Neutrophil (primary cell): ENCODE data around the gene URGCP.

Experiments used
- H3K27ac ChIP-seq: fragments of 200-600 bp; sonication (generic); 2 replicates; pipeline ENCODE4 v1.5.1; 2016; ENCODE audit warnings: mild to moderate bottlenecking, moderate library complexity
- H3K27me3 ChIP-seq: fragments of 200-600 bp; sonication (generic); 2 replicates; pipeline ENCODE4 v1.6.0; 2016; ENCODE audit warnings: mild to moderate bottlenecking
- H3K36me3 ChIP-seq: fragments of 200-600 bp; sonication (generic); 2 replicates; pipeline ENCODE4 v1.5.1; 2017
- H3K4me1 ChIP-seq, 2 experiments: fragments of 200-600 bp in 1 of 2; sonication (generic) in 1 of 2; 1 replicate in 1 of 2; 2 replicates in 1 of 2; pipeline versions ENCODE4 v1.5.1 to v1.6.1; 2013 to 2016; ENCODE audit warnings: low read depth in 1 of 2, low read length in 1 of 2, mild to moderate bottlenecking in 1 of 2, moderate library complexity in 1 of 2; ENCODE audit not compliant: control insufficient read depth in 1 of 2, insufficient read depth in 1 of 2
- H3K4me3 ChIP-seq, 2 experiments: fragments of 200-600 bp in 1 of 2; sonication (generic) in 1 of 2; 1 replicate in 1 of 2; 2 replicates in 1 of 2; pipeline ENCODE4 v1.5.1; 2013 to 2016; ENCODE audit warnings: low read depth in 1 of 2, low read length in 1 of 2, mild to moderate bottlenecking in 1 of 2, moderate library complexity in 1 of 2
- H3K9me3 ChIP-seq: fragments of 200-600 bp; sonication (generic); 2 replicates; pipeline ENCODE4 v1.5.1; 2016
- TF ChIP-seq, protein P1 (sequence below): fragments of 200-600 bp; sonication (generic); IDR thresholded peaks from 2 replicates; pipeline ENCODE4 v1.5.1; 2016; ENCODE audit warnings: antibody characterized with exemption

The URGCP gene

GRCh38 chr7:43884209-43884608 lies 22.2 kb downstream of the URGCP start:
- H3K4me3 ChIP-seq: no peak overlapping the region
- peaks cover 6% of the 10 kb centered on the region for H3K36me3 ChIP-seq
- H3K9me3 ChIP-seq: no peaks in the 10 kb centered on the region
- H3K4me1 ChIP-seq: no peaks in the 10 kb centered on the region
- H3K27ac ChIP-seq: no peak overlapping the region
- TF ChIP-seq, protein P1, sequence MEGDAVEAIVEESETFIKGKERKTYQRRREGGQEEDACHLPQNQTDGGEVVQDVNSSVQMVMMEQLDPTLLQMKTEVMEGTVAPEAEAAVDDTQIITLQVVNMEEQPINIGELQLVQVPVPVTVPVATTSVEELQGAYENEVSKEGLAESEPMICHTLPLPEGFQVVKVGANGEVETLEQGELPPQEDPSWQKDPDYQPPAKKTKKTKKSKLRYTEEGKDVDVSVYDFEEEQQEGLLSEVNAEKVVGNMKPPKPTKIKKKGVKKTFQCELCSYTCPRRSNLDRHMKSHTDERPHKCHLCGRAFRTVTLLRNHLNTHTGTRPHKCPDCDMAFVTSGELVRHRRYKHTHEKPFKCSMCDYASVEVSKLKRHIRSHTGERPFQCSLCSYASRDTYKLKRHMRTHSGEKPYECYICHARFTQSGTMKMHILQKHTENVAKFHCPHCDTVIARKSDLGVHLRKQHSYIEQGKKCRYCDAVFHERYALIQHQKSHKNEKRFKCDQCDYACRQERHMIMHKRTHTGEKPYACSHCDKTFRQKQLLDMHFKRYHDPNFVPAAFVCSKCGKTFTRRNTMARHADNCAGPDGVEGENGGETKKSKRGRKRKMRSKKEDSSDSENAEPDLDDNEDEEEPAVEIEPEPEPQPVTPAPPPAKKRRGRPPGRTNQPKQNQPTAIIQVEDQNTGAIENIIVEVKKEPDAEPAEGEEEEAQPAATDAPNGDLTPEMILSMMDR: no peak
- no peaks in the 10 kb centered on the region for H3K27me3 ChIP-seq

DNA sequence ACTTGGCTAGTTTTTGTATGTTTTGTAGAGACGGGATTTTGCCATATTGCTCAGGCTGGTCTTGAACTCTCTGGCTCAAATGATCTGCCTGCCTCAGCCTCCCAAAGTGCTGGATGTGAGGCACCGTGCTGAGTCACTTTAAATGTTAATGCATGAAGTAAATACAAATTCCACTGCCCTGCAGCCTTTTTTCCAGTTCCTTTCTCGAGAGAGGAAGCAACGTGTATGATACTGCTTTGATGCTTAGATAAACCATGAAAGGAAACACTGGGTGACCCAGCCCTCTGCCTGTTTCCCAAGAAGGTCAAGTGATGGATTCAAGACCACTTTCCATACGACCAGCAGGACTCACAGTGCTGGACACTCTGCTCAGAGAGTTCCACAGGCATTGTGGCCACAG lies 25.8 kb downstream of the URGCP start:
- peaks cover 30% of the 10 kb centered on the region for H3K36me3 ChIP-seq
- TF ChIP-seq, protein P1: no peak
- H3K4me1 ChIP-seq: no peaks in the 10 kb centered on the region
- no peaks in the 10 kb centered on the region for H3K9me3 ChIP-seq
- no peaks in the 10 kb centered on the region for H3K27me3 ChIP-seq
- no peak overlapping the region for H3K4me3 ChIP-seq
- no peak overlapping the region for H3K27ac ChIP-seq

DNA sequence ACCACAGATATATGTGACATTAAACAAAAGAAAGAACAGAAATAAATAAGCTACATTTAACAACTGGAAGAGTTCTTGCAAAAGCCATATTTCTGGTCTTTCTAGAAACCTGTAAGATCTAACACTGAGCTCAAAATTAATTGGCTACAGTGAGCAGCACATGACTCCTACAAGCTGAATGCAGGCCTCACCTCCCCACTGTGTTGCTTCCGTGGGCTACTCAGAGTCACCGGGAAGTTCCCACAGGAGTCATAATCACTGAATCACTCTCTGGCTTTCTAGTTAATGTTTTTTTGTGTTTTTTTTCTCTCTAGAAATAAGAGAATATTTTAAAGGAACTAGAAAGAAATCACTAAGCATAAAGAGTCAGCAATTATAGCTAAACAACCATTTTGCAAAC lies 26.9 kb downstream of the URGCP start:
- Histone ChIP-seq H3K9me3 (no peaks in the 10 kb centered on the region), H3K27me3 (no peaks in the 10 kb centered on the region), H3K36me3 (peaks cover 30% of the 10 kb centered on the region), H3K4me3 (no peak overlapping the region), H3K27ac (no peak overlapping the region), H3K4me1 (no peaks in the 10 kb centered on the region)
- TF ChIP-seq, protein P1: no peak

GRCh38 chr7:43878867-43879266 lies 27.5 kb downstream of the URGCP start:
- Histone ChIP-seq H3K27me3 (no peaks in the 10 kb centered on the region), H3K36me3 (peaks cover 30% of the 10 kb centered on the region), H3K4me1 (no peaks in the 10 kb centered on the region), H3K4me3 (no peak overlapping the region), H3K9me3 (no peaks in the 10 kb centered on the region), H3K27ac (no peak overlapping the region)
- TF ChIP-seq, protein P1: no peak

- H3K4me3 ChIP-seq: no peak overlapping the region
- peaks cover 30% of the 10 kb centered on the region for H3K36me3 ChIP-seq
- no peaks in the 10 kb centered on the region for H3K9me3 ChIP-seq
- TF ChIP-seq, protein P1: no peak
- no peaks in the 10 kb centered on the region for H3K4me1 ChIP-seq
- no peak overlapping the region for H3K27ac ChIP-seq
- H3K27me3 ChIP-seq: no peaks in the 10 kb centered on the region
These were observed 28.2 kb downstream of the URGCP start for GRCh38 chr7:43877968-43878864.
